Measurements from ENCODE around the gene NPAS4. TPM values are rescaled to one million over a fixed set of nuclear protein-coding genes. Genes with fewer than 3 reads are reported as not detected.

The NPAS4 gene
- total RNA-seq, 1 experiment from 2014 or later = 0.79 TPM

DNA sequence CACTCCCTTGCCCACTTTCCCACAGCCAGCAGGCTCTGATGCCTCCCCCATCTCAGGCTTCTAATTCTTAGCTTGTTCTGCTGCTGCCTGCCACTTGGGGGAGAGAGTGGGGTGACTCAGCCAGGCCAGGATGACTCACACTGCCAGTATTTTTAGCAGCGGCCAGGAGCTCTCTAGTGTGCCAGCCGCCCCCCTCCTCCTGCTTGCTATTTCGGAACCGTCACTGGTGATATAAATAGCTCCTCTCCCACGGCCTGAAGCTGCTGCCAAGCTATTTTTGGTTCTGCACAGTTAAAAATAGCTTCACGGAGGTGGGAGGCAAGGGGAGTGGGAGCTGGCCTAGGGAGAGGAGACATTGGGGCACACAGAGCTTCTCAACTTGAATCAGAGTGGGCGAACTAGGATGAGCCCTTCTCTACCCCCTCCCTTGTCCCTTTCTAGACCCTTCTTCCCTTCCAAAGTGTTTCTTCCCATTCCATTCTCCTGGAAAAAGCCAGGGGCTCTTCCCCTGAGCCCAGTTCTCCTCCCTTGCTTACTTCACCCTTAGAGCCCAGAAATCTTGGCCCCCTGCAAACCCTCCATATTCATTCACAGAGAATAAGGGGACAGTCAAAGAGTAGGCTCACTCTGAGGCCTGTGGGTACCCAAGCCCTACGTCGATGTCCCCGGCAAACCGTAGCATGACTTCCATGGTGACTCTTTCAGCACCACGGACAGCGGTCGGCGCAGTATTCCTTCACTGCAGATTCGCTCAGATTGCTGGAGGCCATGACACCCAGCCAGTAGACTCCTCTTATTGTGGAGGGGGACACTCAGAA lies 2.5 kb upstream of the NPAS4 start (continued):
- TF ChIP-seq, protein P1, sequence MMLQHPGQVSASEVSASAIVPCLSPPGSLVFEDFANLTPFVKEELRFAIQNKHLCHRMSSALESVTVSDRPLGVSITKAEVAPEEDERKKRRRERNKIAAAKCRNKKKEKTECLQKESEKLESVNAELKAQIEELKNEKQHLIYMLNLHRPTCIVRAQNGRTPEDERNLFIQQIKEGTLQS (CRISPR knock-in tag; conservative IDR thresholded peaks at IDR 0.05) = 0 out of 2 replicates have a peak, but pooled peaks have one; percentile 52
- TF ChIP-seq NR1H2 (CRISPR knock-in tag; IDR thresholded peaks at IDR 0.05) (no peak), GRHL2 (CRISPR knock-in tag; IDR thresholded peaks at IDR 0.05; ENCODE audit: insufficient replicate concordance, severe bottlenecking) (no peak), IRF2 (CRISPR knock-in tag; IDR thresholded peaks at IDR 0.05; ENCODE audit: borderline replicate concordance, low read depth) (no peak), SP1 (CRISPR knock-in tag; conservative IDR thresholded peaks at IDR 0.05) (0 out of 2 replicates have a peak, but pooled peaks have one; percentile 28), SOX15 (CRISPR knock-in tag; IDR thresholded peaks at IDR 0.05) (no peak), NR3C1 (CRISPR knock-in tag; conservative IDR thresholded peaks at IDR 0.05; ENCODE audit: low read depth) (no peak), HMGA2 (CRISPR knock-in tag; IDR thresholded peaks at IDR 0.05) (no peak), ZBTB21 (CRISPR knock-in tag; IDR thresholded peaks at IDR 0.05; ENCODE audit: borderline replicate concordance) (peak; percentile 55; the same call in 1 of the 2 replicates), OVOL2 (CRISPR knock-in tag; IDR thresholded peaks at IDR 0.05; ENCODE audit: borderline replicate concordance) (no peak), NFATC4 (CRISPR knock-in tag; IDR thresholded peaks at IDR 0.05) (no peak), NFE2L1 (CRISPR knock-in tag; IDR thresholded peaks at IDR 0.05) (peak; percentile 82; the same call in 1 of the 2 replicates), TP53 (CRISPR knock-in tag; IDR thresholded peaks at IDR 0.05) (peak; percentile 92), ZNF219 (CRISPR knock-in tag; IDR thresholded peaks at IDR 0.05; ENCODE audit: borderline replicate concordance) (peak; percentile 80), RELA (CRISPR knock-in tag; IDR thresholded peaks at IDR 0.05; ENCODE audit: borderline replicate concordance) (0 out of 2 replicates have a peak, but pooled peaks have one; percentile 61)
- TF ChIP-seq, protein P2, sequence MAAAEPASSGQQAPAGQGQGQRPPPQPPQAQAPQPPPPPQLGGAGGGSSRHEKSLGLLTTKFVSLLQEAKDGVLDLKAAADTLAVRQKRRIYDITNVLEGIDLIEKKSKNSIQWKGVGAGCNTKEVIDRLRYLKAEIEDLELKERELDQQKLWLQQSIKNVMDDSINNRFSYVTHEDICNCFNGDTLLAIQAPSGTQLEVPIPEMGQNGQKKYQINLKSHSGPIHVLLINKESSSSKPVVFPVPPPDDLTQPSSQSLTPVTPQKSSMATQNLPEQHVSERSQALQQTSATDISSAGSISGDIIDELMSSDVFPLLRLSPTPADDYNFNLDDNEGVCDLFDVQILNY (CRISPR knock-in tag; IDR thresholded peaks at IDR 0.05) = 0 out of 2 replicates have a peak, but pooled peaks have one; percentile 41
- TF ChIP-seq, protein P3, sequence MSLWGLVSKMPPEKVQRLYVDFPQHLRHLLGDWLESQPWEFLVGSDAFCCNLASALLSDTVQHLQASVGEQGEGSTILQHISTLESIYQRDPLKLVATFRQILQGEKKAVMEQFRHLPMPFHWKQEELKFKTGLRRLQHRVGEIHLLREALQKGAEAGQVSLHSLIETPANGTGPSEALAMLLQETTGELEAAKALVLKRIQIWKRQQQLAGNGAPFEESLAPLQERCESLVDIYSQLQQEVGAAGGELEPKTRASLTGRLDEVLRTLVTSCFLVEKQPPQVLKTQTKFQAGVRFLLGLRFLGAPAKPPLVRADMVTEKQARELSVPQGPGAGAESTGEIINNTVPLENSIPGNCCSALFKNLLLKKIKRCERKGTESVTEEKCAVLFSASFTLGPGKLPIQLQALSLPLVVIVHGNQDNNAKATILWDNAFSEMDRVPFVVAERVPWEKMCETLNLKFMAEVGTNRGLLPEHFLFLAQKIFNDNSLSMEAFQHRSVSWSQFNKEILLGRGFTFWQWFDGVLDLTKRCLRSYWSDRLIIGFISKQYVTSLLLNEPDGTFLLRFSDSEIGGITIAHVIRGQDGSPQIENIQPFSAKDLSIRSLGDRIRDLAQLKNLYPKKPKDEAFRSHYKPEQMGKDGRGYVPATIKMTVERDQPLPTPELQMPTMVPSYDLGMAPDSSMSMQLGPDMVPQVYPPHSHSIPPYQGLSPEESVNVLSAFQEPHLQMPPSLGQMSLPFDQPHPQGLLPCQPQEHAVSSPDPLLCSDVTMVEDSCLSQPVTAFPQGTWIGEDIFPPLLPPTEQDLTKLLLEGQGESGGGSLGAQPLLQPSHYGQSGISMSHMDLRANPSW (CRISPR knock-in tag; conservative IDR thresholded peaks at IDR 0.05; ENCODE audit: low read depth) = 0 out of 2 replicates have a peak, but pooled peaks have one; percentile 67
- TF ChIP-seq, protein P4, sequence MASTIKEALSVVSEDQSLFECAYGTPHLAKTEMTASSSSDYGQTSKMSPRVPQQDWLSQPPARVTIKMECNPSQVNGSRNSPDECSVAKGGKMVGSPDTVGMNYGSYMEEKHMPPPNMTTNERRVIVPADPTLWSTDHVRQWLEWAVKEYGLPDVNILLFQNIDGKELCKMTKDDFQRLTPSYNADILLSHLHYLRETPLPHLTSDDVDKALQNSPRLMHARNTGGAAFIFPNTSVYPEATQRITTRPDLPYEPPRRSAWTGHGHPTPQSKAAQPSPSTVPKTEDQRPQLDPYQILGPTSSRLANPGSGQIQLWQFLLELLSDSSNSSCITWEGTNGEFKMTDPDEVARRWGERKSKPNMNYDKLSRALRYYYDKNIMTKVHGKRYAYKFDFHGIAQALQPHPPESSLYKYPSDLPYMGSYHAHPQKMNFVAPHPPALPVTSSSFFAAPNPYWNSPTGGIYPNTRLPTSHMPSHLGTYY (CRISPR knock-in tag; IDR thresholded peaks at IDR 0.05) = no peak
- TF ChIP-seq, protein P5, sequence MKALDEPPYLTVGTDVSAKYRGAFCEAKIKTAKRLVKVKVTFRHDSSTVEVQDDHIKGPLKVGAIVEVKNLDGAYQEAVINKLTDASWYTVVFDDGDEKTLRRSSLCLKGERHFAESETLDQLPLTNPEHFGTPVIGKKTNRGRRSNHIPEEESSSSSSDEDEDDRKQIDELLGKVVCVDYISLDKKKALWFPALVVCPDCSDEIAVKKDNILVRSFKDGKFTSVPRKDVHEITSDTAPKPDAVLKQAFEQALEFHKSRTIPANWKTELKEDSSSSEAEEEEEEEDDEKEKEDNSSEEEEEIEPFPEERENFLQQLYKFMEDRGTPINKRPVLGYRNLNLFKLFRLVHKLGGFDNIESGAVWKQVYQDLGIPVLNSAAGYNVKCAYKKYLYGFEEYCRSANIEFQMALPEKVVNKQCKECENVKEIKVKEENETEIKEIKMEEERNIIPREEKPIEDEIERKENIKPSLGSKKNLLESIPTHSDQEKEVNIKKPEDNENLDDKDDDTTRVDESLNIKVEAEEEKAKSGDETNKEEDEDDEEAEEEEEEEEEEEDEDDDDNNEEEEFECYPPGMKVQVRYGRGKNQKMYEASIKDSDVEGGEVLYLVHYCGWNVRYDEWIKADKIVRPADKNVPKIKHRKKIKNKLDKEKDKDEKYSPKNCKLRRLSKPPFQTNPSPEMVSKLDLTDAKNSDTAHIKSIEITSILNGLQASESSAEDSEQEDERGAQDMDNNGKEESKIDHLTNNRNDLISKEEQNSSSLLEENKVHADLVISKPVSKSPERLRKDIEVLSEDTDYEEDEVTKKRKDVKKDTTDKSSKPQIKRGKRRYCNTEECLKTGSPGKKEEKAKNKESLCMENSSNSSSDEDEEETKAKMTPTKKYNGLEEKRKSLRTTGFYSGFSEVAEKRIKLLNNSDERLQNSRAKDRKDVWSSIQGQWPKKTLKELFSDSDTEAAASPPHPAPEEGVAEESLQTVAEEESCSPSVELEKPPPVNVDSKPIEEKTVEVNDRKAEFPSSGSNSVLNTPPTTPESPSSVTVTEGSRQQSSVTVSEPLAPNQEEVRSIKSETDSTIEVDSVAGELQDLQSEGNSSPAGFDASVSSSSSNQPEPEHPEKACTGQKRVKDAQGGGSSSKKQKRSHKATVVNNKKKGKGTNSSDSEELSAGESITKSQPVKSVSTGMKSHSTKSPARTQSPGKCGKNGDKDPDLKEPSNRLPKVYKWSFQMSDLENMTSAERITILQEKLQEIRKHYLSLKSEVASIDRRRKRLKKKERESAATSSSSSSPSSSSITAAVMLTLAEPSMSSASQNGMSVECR (CRISPR knock-in tag; IDR thresholded peaks at IDR 0.05; ENCODE audit: borderline replicate concordance) = peak; percentile 97
- TF ChIP-seq, protein P6, sequence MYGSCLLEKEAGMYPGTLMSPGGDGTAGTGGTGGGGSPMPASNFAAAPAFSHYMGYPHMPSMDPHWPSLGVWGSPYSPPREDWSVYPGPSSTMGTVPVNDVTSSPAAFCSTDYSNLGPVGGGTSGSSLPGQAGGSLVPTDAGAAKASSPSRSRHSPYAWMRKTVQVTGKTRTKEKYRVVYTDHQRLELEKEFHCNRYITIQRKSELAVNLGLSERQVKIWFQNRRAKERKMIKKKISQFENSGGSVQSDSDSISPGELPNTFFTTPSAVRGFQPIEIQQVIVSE (CRISPR knock-in tag; IDR thresholded peaks at IDR 0.05; ENCODE audit: borderline replicate concordance) = no peak
